Measurements from ENCODE around the gene HABP2. TPM values are rescaled to one million over a fixed set of nuclear protein-coding genes. Genes with fewer than 3 reads are reported as not detected.

HABP2 gene
- total and polyA plus RNA-seq, 2 of the 4 experiments (the other 2 are of a cell fraction) = not detected

DNA sequence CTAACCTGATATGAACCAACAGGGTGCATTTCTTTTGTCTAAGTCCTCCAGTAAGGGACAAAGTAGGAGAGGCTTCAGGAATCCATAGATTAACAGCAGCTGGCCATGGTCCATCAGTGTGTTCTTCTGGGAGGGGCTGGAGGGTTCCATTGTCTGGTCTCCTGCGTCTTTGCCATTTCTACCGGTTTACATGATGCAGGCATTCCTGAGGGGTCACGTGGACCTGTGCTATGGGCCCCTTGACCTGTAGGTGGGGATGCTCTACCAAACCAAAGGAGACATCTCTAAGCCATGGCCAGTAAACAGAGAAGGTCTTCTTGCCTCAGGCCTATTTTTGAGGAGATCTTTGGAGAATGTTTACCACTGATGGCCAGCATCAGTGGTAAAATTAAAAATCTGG, 28.7 kb upstream of the HABP2 start:
- BruUV-seq (replicated peaks) = no TSS peak
- H3K4me1 ChIP-seq (ENCODE audit: control insufficient read depth, insufficient read depth, low read length) = no peaks in the 10 kb centered on the region
- no peaks in the 10 kb centered on the region for H3K27me3 ChIP-seq (ENCODE audit: control insufficient read depth, insufficient read depth, low read length)
- no peak overlapping the region for H3K23ac ChIP-seq (ENCODE audit: low read depth, low read length)
- H3K4me2 ChIP-seq (ENCODE audit: low read depth, low read length) = no peak overlapping the region
- in situ Hi-C loops (cut with MboI; ENCODE audit: low sequenced_read_pairs) = no loop called here
- H4K91ac ChIP-seq (ENCODE audit: insufficient read depth, low read depth, low read length) = no peak overlapping the region
- H3K4me3 ChIP-seq (ENCODE audit: insufficient read depth, low read depth, low read length) = no peak overlapping the region
- dilution Hi-C loops (cut with HindIII; ENCODE audit: low sequenced_read_pairs, unreplicated experiment) = no loop called here
- H2BK20ac ChIP-seq (ENCODE audit: low read depth, low read length) = no peak overlapping the region
- no peaks in the 10 kb centered on the region for H3K79me1 ChIP-seq (ENCODE audit: low read depth in 1 of 2, low read length in 2 of 2)
- H2BK5ac ChIP-seq (ENCODE audit: low read depth, low read length, poor library complexity, severe bottlenecking) = no peak overlapping the region
- H2BK120ac ChIP-seq (ENCODE audit: low read depth, low read length) = no peak overlapping the region
- ChIA-PET CTCF (interaction anchor here (0.5 to 0.6 kb wide), 2 partner anchors 38 to 1677 kb away, joined by 3 to 6 read pairs; no protein-coding TSS in a partner anchor), POLR2A (ENCODE audit: unreplicated experiment) (no interaction called here)
- H3K27ac ChIP-seq (ENCODE audit: insufficient read depth, low read length) = no peak overlapping the region
- intact Hi-C loops (cut with micrococcal nuclease) = loop anchor here (10.0 kb wide), 1 partner anchor 399 kb away; no protein-coding TSS in a partner anchor
- no peak overlapping the region for H2AFZ ChIP-seq (replicated peaks; ENCODE audit: low read length, poor library complexity)
- H3K9me3 ChIP-seq (ENCODE audit: control insufficient read depth, insufficient read depth, low read length) = no peaks in the 10 kb centered on the region
- no peak overlapping the region for H4K5ac ChIP-seq (ENCODE audit: low read depth, low read length)
- DNase-seq (no peak), ATAC-seq (ENCODE audit: low read depth) (no peak)
- no peak overlapping the region for H3K9ac ChIP-seq (ENCODE audit: low read depth, low read length)
- no peak overlapping the region for H2AK5ac ChIP-seq (ENCODE audit: low read depth, low read length)
- H3K18ac ChIP-seq (ENCODE audit: low read depth, low read length) = no peak overlapping the region
- no peak for TF ChIP-seq MAFK (IDR thresholded peaks at IDR 0.05; ENCODE audit: low read depth, low read length)
- H4K8ac ChIP-seq (ENCODE audit: low read depth in 2 of 2, low read length in 2 of 2) = no peak overlapping the region
- H3K56ac ChIP-seq (ENCODE audit: extremely low read depth, insufficient read depth, low read length) = no peak overlapping the region
- H2BK15ac ChIP-seq (ENCODE audit: low read depth, low read length) = no peak overlapping the region
- no peak overlapping the region for H3K4ac ChIP-seq (ENCODE audit: low read depth, low read length)
- WGBS, 2 experiments (ENCODE audit: extremely low coverage in 2 of 2, insufficient read length in 1 of 2) = no CpG with 5 or more reads among the region's 3 CpGs
- H2AK9ac ChIP-seq (replicated peaks; ENCODE audit: low read depth, low read length, poor library complexity) = no peak overlapping the region
- H3K9me1 ChIP-seq (ENCODE audit: insufficient read depth, low read length) = no peaks in the 10 kb centered on the region
- H3K14ac ChIP-seq (replicated peaks; ENCODE audit: low read depth, low read length) = no peak overlapping the region
- H4K20me1 ChIP-seq (ENCODE audit: insufficient read depth, low read length) = no peaks in the 10 kb centered on the region
- no peaks in the 10 kb centered on the region for H3K36me3 ChIP-seq (ENCODE audit: control insufficient read depth, insufficient read depth, low read length)

Measured in IMR-90 (cell line).